ENCODE data around the gene PRKCE.

The PRKCE gene

DNA sequence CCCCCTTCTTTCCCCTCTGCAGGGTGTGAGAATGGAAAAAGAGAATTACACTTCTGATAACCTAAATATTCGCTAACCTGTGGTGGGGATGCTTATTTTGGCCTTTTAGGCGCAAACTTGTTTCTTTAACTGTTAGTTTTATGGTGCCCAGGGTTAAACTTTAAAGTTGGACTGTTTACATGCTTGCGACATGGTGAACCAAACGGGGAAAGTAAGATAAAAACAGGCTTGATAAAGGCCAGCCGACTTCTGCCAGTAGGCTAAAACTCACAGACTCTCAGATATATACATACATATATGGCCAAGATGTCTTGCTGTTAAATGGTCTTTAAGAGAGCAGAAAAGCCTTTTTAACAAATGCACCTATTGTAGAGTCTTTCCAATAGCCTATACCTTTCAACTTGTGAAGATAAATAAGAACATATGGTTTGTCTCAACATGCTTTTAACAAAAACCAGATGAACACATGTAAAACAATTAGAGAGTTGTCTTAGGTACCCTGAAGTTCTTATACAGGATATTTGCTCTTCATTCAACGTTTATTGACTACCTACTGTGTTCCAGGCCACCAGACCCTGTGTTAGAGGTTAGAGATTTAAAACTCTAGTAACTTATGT, 29.0 kb downstream of the PRKCE start:
- DNase-seq (ENCODE audit: low spot score): no peak
- no peak for TF ChIP-seq CTCF (IDR thresholded peaks at IDR 0.05; ENCODE audit: extremely low read depth, missing control alignments)

GRCh38 chr2:45681675-45682074, 30.2 kb downstream of the PRKCE start:
- DNase-seq (ENCODE audit: low spot score): peak; percentile 58

DNA sequence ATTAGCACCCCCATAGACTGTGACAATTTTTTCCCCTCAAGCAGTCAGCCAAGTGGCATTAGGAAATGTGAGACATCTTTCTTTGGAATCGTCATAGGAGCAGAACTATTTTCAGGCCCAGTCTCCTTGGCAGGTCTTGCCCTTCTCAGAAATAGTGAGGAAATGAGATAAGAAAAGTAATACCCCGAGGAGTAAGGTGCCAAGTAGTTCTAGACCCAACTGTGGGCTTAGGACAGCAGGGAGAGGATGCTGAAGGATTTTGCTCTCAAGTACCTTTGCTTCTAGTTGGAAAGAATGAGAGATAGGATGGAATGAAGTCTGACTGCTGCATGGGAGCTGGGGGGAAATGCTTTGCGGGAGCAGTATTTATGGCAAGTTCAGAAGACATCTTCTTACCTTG, 31.8 kb downstream of the PRKCE start:
- no peak for DNase-seq (ENCODE audit: low spot score)
- no peak for TF ChIP-seq CTCF (IDR thresholded peaks at IDR 0.05; ENCODE audit: extremely low read depth, missing control alignments)

More at GRCh38 chr2:45681675-45682074, 30.2 kb downstream of the PRKCE start:
- no peak for TF ChIP-seq CTCF (IDR thresholded peaks at IDR 0.05; ENCODE audit: extremely low read depth, missing control alignments)

DNA sequence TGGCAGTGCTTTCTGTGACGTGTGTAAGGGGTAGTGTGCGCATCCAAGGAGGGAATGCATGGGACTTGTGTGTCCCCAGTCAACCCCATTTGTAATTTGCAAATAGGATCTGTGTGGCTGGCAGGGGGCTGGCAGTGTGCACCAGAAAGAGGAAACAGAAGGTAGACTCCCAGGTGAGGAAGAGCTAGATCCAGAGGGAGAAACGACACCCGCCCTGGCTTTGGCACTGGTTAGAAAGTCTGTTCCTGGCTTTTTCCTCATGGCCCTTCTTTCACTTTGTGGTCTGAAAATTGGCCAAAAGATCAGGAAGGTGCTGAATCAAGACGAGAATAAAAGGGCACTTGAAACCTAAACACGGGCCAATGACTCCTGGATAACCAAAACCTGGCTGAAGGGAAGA, 33.3 kb downstream of the PRKCE start:
- TF ChIP-seq CTCF (IDR thresholded peaks at IDR 0.05; ENCODE audit: extremely low read depth, missing control alignments): no peak
- no peak for DNase-seq (ENCODE audit: low spot score)

GRCh38 chr2:45685260-45685659, 33.8 kb downstream of the PRKCE start:
- DNase-seq (ENCODE audit: low spot score): no peak
- no peak for TF ChIP-seq CTCF (IDR thresholded peaks at IDR 0.05; ENCODE audit: extremely low read depth, missing control alignments)

DNA sequence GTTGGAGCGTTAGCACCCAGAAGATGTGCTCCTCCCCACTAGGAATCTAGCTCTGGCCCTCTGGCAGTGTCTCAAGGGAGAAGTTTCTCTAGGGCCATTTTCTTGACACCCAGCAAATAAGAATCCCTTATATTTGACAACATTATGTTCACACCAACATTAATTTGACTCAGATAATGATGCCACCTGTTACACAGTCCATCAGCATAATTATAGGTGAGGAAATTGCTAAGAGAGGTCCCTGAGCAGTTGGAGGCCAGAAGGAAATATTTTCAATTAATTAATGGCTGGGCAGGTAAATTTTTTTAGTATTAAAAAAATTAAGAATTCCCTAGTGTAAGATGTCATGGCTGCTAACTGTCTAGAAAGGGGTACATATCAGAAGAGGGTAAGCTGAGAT, 36.5 kb downstream of the PRKCE start:
- no peak for TF ChIP-seq CTCF (IDR thresholded peaks at IDR 0.05; ENCODE audit: extremely low read depth, missing control alignments)
- DNase-seq (ENCODE audit: low spot score): no peak

DNA sequence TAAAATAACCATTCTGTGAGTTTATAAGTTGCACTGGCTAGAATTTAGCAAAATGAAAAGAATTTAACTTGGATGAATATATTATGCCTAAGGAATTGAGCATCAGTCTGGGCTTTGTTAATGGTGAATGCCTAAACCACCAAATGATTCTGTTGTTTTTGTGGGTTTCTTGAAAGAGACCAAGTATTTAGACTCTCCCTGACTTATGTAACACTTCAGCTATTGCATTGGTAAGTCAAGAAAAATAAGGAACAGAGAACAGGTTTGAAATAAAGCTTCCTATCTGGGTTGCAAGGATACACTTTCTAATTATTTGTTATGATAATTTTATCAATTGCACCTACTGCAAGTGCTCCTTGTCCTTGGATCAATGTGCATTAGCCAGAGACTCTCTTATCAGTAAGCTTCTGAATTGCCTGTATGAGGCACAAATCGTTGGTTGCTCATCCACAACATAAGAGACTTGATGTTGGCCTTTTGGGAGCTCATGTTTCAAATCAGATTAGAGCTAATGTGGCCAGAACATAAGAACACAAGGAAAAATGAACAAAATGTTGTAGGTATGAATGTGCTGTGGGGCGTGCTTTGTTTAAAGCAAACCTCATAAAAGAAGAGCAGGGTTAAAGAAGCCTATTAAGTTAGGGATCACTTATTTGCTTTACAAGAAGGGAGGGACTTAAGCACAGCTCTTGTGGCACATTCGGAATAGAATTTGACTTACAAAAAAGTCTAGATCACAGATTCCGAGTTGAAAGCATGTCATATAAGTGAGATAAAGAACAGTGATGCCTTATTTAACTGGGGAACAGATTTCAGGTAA, 37.2 kb downstream of the PRKCE start:
- no peak for TF ChIP-seq CTCF (IDR thresholded peaks at IDR 0.05; ENCODE audit: extremely low read depth, missing control alignments)
- no peak for DNase-seq (ENCODE audit: low spot score)

Data from GM20000 (cell line).